Measurements from ENCODE around the gene LPCAT3. TPM values are rescaled to one million over a fixed set of nuclear protein-coding genes. Genes with fewer than 3 reads are reported as not detected.

The LPCAT3 gene
- total and polyA plus RNA-seq, 2 of the 13 experiments (the other 11 are each of a cell fraction or from before 2014, with no cell fraction given) = 44.5 to 64.3 TPM

GRCh38 chr12:6943722-6944380 is 74.4 kb downstream of the LPCAT3 start, which contains the start of the genes C12orf57 and RNU7-1 (continued):
- TF ChIP-seq REST (IDR thresholded peaks at IDR 0.05; ENCODE audit: borderline replicate concordance in 1 of 2, low read depth in 1 of 2, low read length in 2 of 2) = peak in 1 of 2 experiments; percentile 60; a peak in 1 of 4 replicates
- TF ChIP-seq ZNF136 (CRISPR knock-in tag; IDR thresholded peaks at IDR 0.05; ENCODE audit: low read depth) = no peak
- TF ChIP-seq FOXC1 (CRISPR knock-in tag; IDR thresholded peaks at IDR 0.05; ENCODE audit: borderline replicate concordance) = peak; percentile 69
- TF ChIP-seq PHF20 (CRISPR knock-in tag; IDR thresholded peaks at IDR 0.05) = no peak
- no peak for TF ChIP-seq RARG (CRISPR knock-in tag; IDR thresholded peaks at IDR 0.05; ENCODE audit: low read depth)
- TF ChIP-seq MED8 (CRISPR knock-in tag; IDR thresholded peaks at IDR 0.05; ENCODE audit: insufficient replicate concordance) = peak; percentile 100
- TF ChIP-seq TARDBP (CRISPR knock-in tag; IDR thresholded peaks at IDR 0.05) = peak; percentile 92
- TF ChIP-seq GLMP (CRISPR knock-in tag; IDR thresholded peaks at IDR 0.05; ENCODE audit: borderline replicate concordance) = no peak
- TF ChIP-seq ZFYVE20 (CRISPR knock-in tag; IDR thresholded peaks at IDR 0.05; ENCODE audit: borderline replicate concordance, low read depth) = peak; percentile 32; the same call in 1 of the 2 replicates
- peak; percentile 57 for TF ChIP-seq RARA (CRISPR knock-in tag; IDR thresholded peaks at IDR 0.05)
- TF ChIP-seq TRAFD1 (CRISPR knock-in tag; IDR thresholded peaks at IDR 0.05; ENCODE audit: borderline replicate concordance) = no peak
- TF ChIP-seq EP300 (IDR thresholded peaks at IDR 0.05; ENCODE audit: low read depth in 2 of 2, low read length in 2 of 2) = peak in 1 of 2 experiments; percentile 72; a peak in 3 of 4 replicates
- peak; percentile 87 for TF ChIP-seq EP300 (CRISPR knock-in tag; IDR thresholded peaks at IDR 0.05; ENCODE audit: borderline replicate concordance)
- TF ChIP-seq ZFP36L2 (CRISPR knock-in tag; IDR thresholded peaks at IDR 0.05) = no peak
- peak; percentile 37; the same call in 1 of the 2 replicates for TF ChIP-seq ZFP82 (CRISPR knock-in tag; IDR thresholded peaks at IDR 0.05; ENCODE audit: borderline replicate concordance)
- peak; percentile 27; the same call in 1 of the 2 replicates for TF ChIP-seq DPF2 (CRISPR knock-in tag; IDR thresholded peaks at IDR 0.05; ENCODE audit: borderline replicate concordance, low read depth)
- peak; percentile 18; the same call in 1 of the 2 replicates for TF ChIP-seq ZNF33B (CRISPR knock-in tag; IDR thresholded peaks at IDR 0.05)
- peak; percentile 70 for TF ChIP-seq ZBTB25 (CRISPR knock-in tag; IDR thresholded peaks at IDR 0.05)
- no peak for TF ChIP-seq GRHL1 (CRISPR knock-in tag; conservative IDR thresholded peaks at IDR 0.05)

Measured in HepG2 (cell line).